ENCODE results near the gene ZNF197.

DNA sequence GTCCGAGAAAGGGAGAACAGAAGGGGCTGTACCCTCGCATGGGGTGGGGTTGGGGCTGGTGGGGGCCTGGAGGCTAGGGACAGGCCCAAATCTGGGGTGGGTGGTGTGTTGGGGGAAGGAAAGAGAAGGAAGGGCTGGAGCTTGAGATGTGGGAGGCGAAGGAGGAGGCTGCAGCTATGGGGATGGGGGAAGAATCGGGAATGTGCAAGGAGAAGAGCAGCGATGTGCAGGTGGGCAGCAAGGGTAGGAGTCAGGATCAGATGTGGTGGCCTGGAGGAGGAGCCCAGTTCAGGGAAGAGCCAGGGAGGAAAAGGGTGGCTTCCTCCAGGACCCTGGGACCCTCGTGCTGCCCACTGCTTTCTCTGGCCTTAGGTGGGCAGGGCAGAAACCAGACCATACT, 44.9 kb downstream of the ZNF197 start:
- TF ChIP-seq, protein P1, sequence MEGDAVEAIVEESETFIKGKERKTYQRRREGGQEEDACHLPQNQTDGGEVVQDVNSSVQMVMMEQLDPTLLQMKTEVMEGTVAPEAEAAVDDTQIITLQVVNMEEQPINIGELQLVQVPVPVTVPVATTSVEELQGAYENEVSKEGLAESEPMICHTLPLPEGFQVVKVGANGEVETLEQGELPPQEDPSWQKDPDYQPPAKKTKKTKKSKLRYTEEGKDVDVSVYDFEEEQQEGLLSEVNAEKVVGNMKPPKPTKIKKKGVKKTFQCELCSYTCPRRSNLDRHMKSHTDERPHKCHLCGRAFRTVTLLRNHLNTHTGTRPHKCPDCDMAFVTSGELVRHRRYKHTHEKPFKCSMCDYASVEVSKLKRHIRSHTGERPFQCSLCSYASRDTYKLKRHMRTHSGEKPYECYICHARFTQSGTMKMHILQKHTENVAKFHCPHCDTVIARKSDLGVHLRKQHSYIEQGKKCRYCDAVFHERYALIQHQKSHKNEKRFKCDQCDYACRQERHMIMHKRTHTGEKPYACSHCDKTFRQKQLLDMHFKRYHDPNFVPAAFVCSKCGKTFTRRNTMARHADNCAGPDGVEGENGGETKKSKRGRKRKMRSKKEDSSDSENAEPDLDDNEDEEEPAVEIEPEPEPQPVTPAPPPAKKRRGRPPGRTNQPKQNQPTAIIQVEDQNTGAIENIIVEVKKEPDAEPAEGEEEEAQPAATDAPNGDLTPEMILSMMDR (IDR thresholded peaks at IDR 0.05), result no peak
- no peak for TF ChIP-seq POLR2A (IDR thresholded peaks at IDR 0.05)

All from lower leg skin (tissue), 3 donors.